ENCODE results near the gene MBP.

MBP gene

GRCh38 chr18:77012120-77012519 lies 120.5 kb downstream of the MBP start:
- Histone ChIP-seq H3K79me2 (ENCODE audit: insufficient read depth, low read length) (no peaks in the 10 kb centered on the region), H3F3A (ENCODE audit: insufficient read depth, low read length) (no peaks in the 10 kb centered on the region), H3K9ac (ENCODE audit: low read length) (no peak overlapping the region), H3K36me3 (ENCODE audit: insufficient read depth, low read length) (peaks cover 61% of the 10 kb centered on the region), H3K27me3 (ENCODE audit: insufficient read depth, low read length) (no peaks in the 10 kb centered on the region), H3K4me3 (ENCODE audit: low read depth, low read length, poor library complexity, severe bottlenecking) (no peak overlapping the region), H3K27ac (ENCODE audit: low read depth, low read length, poor library complexity, severe bottlenecking) (no peak overlapping the region), H3K9me3 (ENCODE audit: low read length) (no peaks in the 10 kb centered on the region), H3K9me2 (ENCODE audit: low read depth, low read length) (no peaks in the 10 kb centered on the region), H3K4me2 (ENCODE audit: low read length) (no peak overlapping the region), H3K4me1 (ENCODE audit: insufficient read depth, low read length, severe bottlenecking) (peaks cover 11% of the 10 kb centered on the region), H4K20me1 (ENCODE audit: insufficient read depth, low read length) (no peaks in the 10 kb centered on the region), H2AFZ (ENCODE audit: low read length) (no peak overlapping the region)
- no peak for TF ChIP-seq EZH2 (IDR thresholded peaks at IDR 0.05; ENCODE audit: borderline replicate concordance, low read length)
- TF ChIP-seq, protein P1, sequence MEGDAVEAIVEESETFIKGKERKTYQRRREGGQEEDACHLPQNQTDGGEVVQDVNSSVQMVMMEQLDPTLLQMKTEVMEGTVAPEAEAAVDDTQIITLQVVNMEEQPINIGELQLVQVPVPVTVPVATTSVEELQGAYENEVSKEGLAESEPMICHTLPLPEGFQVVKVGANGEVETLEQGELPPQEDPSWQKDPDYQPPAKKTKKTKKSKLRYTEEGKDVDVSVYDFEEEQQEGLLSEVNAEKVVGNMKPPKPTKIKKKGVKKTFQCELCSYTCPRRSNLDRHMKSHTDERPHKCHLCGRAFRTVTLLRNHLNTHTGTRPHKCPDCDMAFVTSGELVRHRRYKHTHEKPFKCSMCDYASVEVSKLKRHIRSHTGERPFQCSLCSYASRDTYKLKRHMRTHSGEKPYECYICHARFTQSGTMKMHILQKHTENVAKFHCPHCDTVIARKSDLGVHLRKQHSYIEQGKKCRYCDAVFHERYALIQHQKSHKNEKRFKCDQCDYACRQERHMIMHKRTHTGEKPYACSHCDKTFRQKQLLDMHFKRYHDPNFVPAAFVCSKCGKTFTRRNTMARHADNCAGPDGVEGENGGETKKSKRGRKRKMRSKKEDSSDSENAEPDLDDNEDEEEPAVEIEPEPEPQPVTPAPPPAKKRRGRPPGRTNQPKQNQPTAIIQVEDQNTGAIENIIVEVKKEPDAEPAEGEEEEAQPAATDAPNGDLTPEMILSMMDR (IDR thresholded peaks at IDR 0.05; ENCODE audit: low read length): no peak

DNA sequence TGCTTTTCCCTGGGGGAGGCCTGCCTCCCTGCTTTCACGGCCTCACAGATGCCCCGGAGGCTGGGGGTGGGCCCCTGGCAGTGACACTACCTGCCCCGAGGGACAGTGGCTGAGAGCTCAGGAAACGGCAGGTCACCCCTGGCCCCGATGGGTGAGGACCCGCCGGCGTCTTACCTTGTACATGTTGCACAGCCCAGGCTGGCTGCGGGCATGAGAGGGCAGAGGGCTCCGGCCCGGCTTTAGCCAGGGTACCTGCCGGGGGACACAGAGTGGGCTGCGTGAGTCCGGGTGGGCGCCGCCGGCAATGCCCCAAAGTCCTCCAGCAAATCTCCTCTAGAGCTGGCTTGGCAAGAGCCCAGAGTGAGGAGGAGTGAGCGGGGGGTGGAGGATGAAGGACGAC lies 122.9 kb downstream of the MBP start:
- H3K36me3 ChIP-seq (ENCODE audit: insufficient read depth, low read length): peaks cover 37% of the 10 kb centered on the region; the same call in 1 of the 2 replicates
- no peak overlapping the region for H3K4me3 ChIP-seq (ENCODE audit: low read depth, low read length, poor library complexity, severe bottlenecking)
- no peak overlapping the region for H3K9ac ChIP-seq (ENCODE audit: low read length)
- H3K27me3 ChIP-seq (ENCODE audit: insufficient read depth, low read length): no peaks in the 10 kb centered on the region
- H3K4me1 ChIP-seq (ENCODE audit: insufficient read depth, low read length, severe bottlenecking): peaks cover 34% of the 10 kb centered on the region
- H3K79me2 ChIP-seq (ENCODE audit: insufficient read depth, low read length): no peaks in the 10 kb centered on the region
- TF ChIP-seq, protein P1 (IDR thresholded peaks at IDR 0.05; ENCODE audit: low read length): no peak
- TF ChIP-seq EZH2 (IDR thresholded peaks at IDR 0.05; ENCODE audit: borderline replicate concordance, low read length): no peak
- H4K20me1 ChIP-seq (ENCODE audit: insufficient read depth, low read length): no peaks in the 10 kb centered on the region
- H3K9me2 ChIP-seq (ENCODE audit: low read depth, low read length): no peaks in the 10 kb centered on the region
- H3K4me2 ChIP-seq (ENCODE audit: low read length): no peak overlapping the region
- no peaks in the 10 kb centered on the region for H3F3A ChIP-seq (ENCODE audit: insufficient read depth, low read length)
- no peaks in the 10 kb centered on the region for H3K9me3 ChIP-seq (ENCODE audit: low read length)
- no peak overlapping the region for H3K27ac ChIP-seq (ENCODE audit: low read depth, low read length, poor library complexity, severe bottlenecking)
- H2AFZ ChIP-seq (ENCODE audit: low read length): no peak overlapping the region

DNA sequence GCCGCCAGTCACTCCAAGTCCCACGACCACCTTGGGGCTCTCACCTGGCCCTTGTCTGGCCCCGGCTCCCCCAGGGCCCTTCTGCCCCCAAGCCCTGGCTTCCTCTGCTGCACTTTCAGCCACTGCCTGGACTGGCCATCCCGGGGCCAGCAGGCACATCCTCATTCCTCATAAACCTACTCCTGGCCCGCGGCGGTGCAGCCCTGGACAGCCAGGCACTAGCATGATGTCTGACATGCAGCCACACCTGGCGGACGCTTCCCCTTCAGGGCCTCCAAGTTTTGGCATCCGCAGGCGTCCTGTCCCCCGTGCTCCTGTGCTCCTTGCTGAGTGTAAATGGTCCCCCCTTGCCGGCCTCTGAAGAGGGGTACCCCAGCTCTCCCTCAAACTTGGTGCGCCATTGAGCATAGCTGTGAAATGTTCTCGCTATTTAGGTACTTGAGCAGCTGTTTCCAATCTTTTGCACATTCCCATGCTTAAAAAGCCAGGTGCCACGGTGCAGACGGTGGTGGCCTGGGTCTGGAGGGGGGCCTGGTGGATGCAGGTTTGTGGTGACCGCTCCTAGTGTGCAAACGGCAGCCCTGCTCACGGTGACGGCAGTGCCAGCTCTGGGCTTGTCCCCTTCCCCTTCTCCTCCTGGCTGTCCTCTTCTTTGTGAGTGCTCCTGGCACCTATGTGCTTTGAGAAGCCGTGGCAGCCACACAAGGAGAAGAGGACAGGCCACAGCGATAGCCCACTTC lies 123.8 kb downstream of the MBP start:
- Histone ChIP-seq H2AFZ (ENCODE audit: low read length) (no peak overlapping the region), H3F3A (ENCODE audit: insufficient read depth, low read length) (no peaks in the 10 kb centered on the region), H3K27me3 (ENCODE audit: insufficient read depth, low read length) (no peaks in the 10 kb centered on the region), H3K79me2 (ENCODE audit: insufficient read depth, low read length) (no peaks in the 10 kb centered on the region), H3K9ac (ENCODE audit: low read length) (no peak overlapping the region), H3K4me3 (ENCODE audit: low read depth, low read length, poor library complexity, severe bottlenecking) (no peak overlapping the region), H3K9me2 (ENCODE audit: low read depth, low read length) (no peaks in the 10 kb centered on the region), H3K27ac (ENCODE audit: low read depth, low read length, poor library complexity, severe bottlenecking) (no peak overlapping the region), H4K20me1 (ENCODE audit: insufficient read depth, low read length) (no peaks in the 10 kb centered on the region), H3K36me3 (ENCODE audit: insufficient read depth, low read length) (peaks cover 27% of the 10 kb centered on the region; the same call in 1 of the 2 replicates), H3K4me1 (ENCODE audit: insufficient read depth, low read length, severe bottlenecking) (peaks cover 44% of the 10 kb centered on the region), H3K9me3 (ENCODE audit: low read length) (no peaks in the 10 kb centered on the region), H3K4me2 (ENCODE audit: low read length) (no peak overlapping the region)
- TF ChIP-seq, protein P1 (IDR thresholded peaks at IDR 0.05; ENCODE audit: low read length): no peak
- no peak for TF ChIP-seq EZH2 (IDR thresholded peaks at IDR 0.05; ENCODE audit: borderline replicate concordance, low read length)
